CD14-positive monocyte (primary cell): ENCODE measurements around the gene IKZF1. TPM values are rescaled to one million over a fixed set of nuclear protein-coding genes. Genes with fewer than 3 reads are reported as not detected.

Source experiments
- DNase-seq, 3 donors: peaks; one replicate each; pipeline ENCODE4 v3.0.0-alpha.2; 2011 to 2022
- H2AFZ ChIP-seq: 2 replicates; pipeline ENCODE4 v1.6.0; 2012; ENCODE audit warnings: mild to moderate bottlenecking, low read depth, low read length, inconsistent platforms; ENCODE audit not compliant: insufficient read depth, poor library complexity, severe bottlenecking
- H3K27ac ChIP-seq, 2 donors: 1 replicate in 1 of 2; 2 replicates in 1 of 2; pipeline ENCODE4 v1.5.1; 2012 to 2013; ENCODE audit warnings: low read length in 2 of 2, control low read depth in 1 of 2, inconsistent platforms in 1 of 2, low read depth in 1 of 2, mild to moderate bottlenecking in 1 of 2
- H3K27me3 ChIP-seq, 2 donors: one replicate each; pipeline versions ENCODE4 v1.6.0 to v1.6.1; 2011 to 2013; ENCODE audit warnings: low read length in 2 of 2; ENCODE audit not compliant: control insufficient read depth in 2 of 2, insufficient read depth in 2 of 2
- H3K36me3 ChIP-seq, 2 donors: replicated peaks in 1 of 2; 1 replicate in 1 of 2; 2 replicates in 1 of 2; pipeline versions ENCODE4 v1.5.1 to v1.6.1; 2012 to 2013; ENCODE audit warnings: low read length in 2 of 2, control low read depth in 1 of 2, inconsistent platforms in 1 of 2, mild to moderate bottlenecking in 1 of 2; ENCODE audit not compliant: insufficient read depth in 2 of 2, control insufficient read depth in 1 of 2
- H3K4me1 ChIP-seq, 2 donors: 1 replicate in 1 of 2; 2 replicates in 1 of 2; pipeline versions ENCODE4 v1.5.1 to v1.6.1; 2012 to 2013; ENCODE audit warnings: low read length in 2 of 2, control low read depth in 1 of 2, inconsistent platforms in 1 of 2, mild to moderate bottlenecking in 1 of 2, moderate library complexity in 1 of 2; ENCODE audit not compliant: insufficient read depth in 2 of 2, control insufficient read depth in 1 of 2
- H3K4me2 ChIP-seq: replicated peaks from 2 replicates; pipeline ENCODE3; 2012; ENCODE audit warnings: low read length, moderate library complexity, mild to moderate bottlenecking; ENCODE audit not compliant: poor library complexity, severe bottlenecking; ENCODE audit errors: extremely low read depth
- H3K4me3 ChIP-seq, 3 experiments: fragments of 200-600 bp in 1 of 3; sonication (generic) in 1 of 3; replicated peaks in 1 of 3; 1 replicate in 2 of 3; 2 replicates in 1 of 3; pipeline ENCODE4 v1.5.1; 2011 to 2013; ENCODE audit warnings: low read length in 3 of 3, mild to moderate bottlenecking in 3 of 3, control low read depth in 2 of 3, low read depth in 2 of 3, inconsistent platforms in 1 of 3, moderate library complexity in 1 of 3
- H3K79me2 ChIP-seq: 2 replicates; pipeline ENCODE4 v1.6.0; 2012; ENCODE audit warnings: mild to moderate bottlenecking, control low read depth, inconsistent platforms, low read length, moderate library complexity; ENCODE audit not compliant: insufficient read depth
- H3K9ac ChIP-seq: 2 replicates; pipeline ENCODE4 v1.6.0; 2017; ENCODE audit warnings: low read length, mild to moderate bottlenecking; ENCODE audit not compliant: insufficient read depth, poor library complexity, severe bottlenecking
- H3K9me3 ChIP-seq, 2 donors: replicated peaks in 1 of 2; 1 replicate in 1 of 2; 2 replicates in 1 of 2; pipeline versions ENCODE4 v1.5.1 to v1.6.1; 2012 to 2013; ENCODE audit warnings: low read length in 2 of 2, control low read depth in 1 of 2; ENCODE audit not compliant: control insufficient read depth in 1 of 2, insufficient read depth in 1 of 2
- H4K20me1 ChIP-seq: 2 replicates; pipeline ENCODE4 v1.6.0; 2012; ENCODE audit warnings: mild to moderate bottlenecking, low read length, control low read depth, moderate library complexity; ENCODE audit not compliant: insufficient read depth
- H3K27ac Mint-ChIP-seq, 7 donors: one replicate each; pipeline ENCODE4 v1.8.0; 2020; ENCODE audit warnings: mild to moderate bottlenecking in 7 of 7, mixed read lengths in 7 of 7, moderate library complexity in 6 of 7, inconsistent platforms in 2 of 7
- H3K27me3 Mint-ChIP-seq, 3 donors: one replicate each; pipeline ENCODE4 v1.8.0; 2021 to 2022; ENCODE audit warnings: low read depth in 3 of 3, mild to moderate bottlenecking in 3 of 3, mixed read lengths in 3 of 3, moderate library complexity in 3 of 3, inconsistent platforms in 1 of 3
- H3K36me3 Mint-ChIP-seq, 2 donors: one replicate each; pipeline ENCODE4 v1.8.0; 2020; ENCODE audit warnings: mixed read lengths in 2 of 2, inconsistent platforms in 1 of 2, mild to moderate bottlenecking in 1 of 2
- H3K4me1 Mint-ChIP-seq: one replicate; pipeline ENCODE4 v1.8.0; 2020; ENCODE audit warnings: mild to moderate bottlenecking, mixed read lengths
- H3K4me3 Mint-ChIP-seq, 2 donors: one replicate each; pipeline ENCODE4 v1.8.0; 2020; ENCODE audit warnings: mild to moderate bottlenecking in 2 of 2, mixed read lengths in 2 of 2, moderate library complexity in 1 of 2
- H3K9me3 Mint-ChIP-seq, 7 donors: one replicate each; pipeline ENCODE4 v1.8.0; 2020 to 2022; ENCODE audit warnings: mixed read lengths in 7 of 7, mild to moderate bottlenecking in 6 of 7, moderate library complexity in 6 of 7, inconsistent platforms in 2 of 7
- CTCF ChIP-seq: fragments of 200-600 bp; IDR thresholded peaks from one replicate; pipeline ENCODE4 v1.8.0; 2022; ENCODE audit warnings: antibody characterized with exemption, mild to moderate bottlenecking
- WGBS: methylation state at CpG from one replicate; pipeline ENCODE4 v1.1.5; 2013; ENCODE audit warnings: missing lambda C conversion rate; ENCODE audit not compliant: insufficient coverage; 5-methylcytosine and 5-hydroxymethylcytosine counted together
- intact Hi-C, 2 donors: fragments of 100-400 bp; cut with micrococcal nuclease; formaldehyde crosslinking; loops; one replicate each; pipeline versions ENCODE4 v1.15.0 to v1.15.1; 2023
- polyA plus RNA-seq, 3 donors: library from polyadenylated mRNA; depleted of rRNA in 1 of 3; unstranded in 2 of 3; stranded (reverse) in 1 of 3; fragments of 300-500 nt in 2 of 3; fragments of >200 nt in 1 of 3; fragmentation: Illumina TruSeq in 2 of 3; gene quantifications; 1 replicate in 2 of 3; 2 replicates in 1 of 3; pipeline ENCODE4 v1.2.3, GENCODE V29; 2012 to 2021

IKZF1 gene
- polyA plus RNA-seq, 3 donors = 38.4 to 130 (median 80.2) TPM

GRCh38 chr7:50387351-50387750 lies 82.8 kb downstream of the IKZF1 start:
- Mint-ChIP-seq H3K36me3 (peaks cover 84 to 87% of the 10 kb centered on the region in 2 donors), H3K4me3 (no peak overlapping the region), H3K9me3 (peaks cover 0 to 3% (median 0%) of the 10 kb centered on the region in 7 donors), H3K27me3 (no peaks in the 10 kb centered on the region), H3K4me1 (peaks cover 7% of the 10 kb centered on the region), H3K27ac (peak overlapping the region in 1 of 7 donors; percentile 37)
- H3K4me1 ChIP-seq = peaks cover 1 to 2% of the 10 kb centered on the region in 2 donors
- peaks cover 97% of the 10 kb centered on the region for H4K20me1 ChIP-seq
- H3K4me3 ChIP-seq = no peak overlapping the region
- peak overlapping the region in 1 of 2 donors; percentile 58 for H3K27ac ChIP-seq
- intact Hi-C loops = no loop called here
- peaks cover 96% of the 10 kb centered on the region for H3K79me2 ChIP-seq
- H3K4me2 ChIP-seq = no peak overlapping the region
- H3K9me3 ChIP-seq = no peaks in the 10 kb centered on the region
- whole genome bisulfite sequencing = 100% methylated on average over 6 of the region's 11 CpGs
- H2AFZ ChIP-seq = no peak overlapping the region
- no peak for DNase-seq
- no peak overlapping the region for H3K9ac ChIP-seq
- no peak for TF ChIP-seq CTCF
- H3K36me3 ChIP-seq = peaks cover 91 to 99% of the 10 kb centered on the region in 2 donors
- H3K27me3 ChIP-seq = no peaks in the 10 kb centered on the region

- H3K4me1 ChIP-seq = peaks cover 23 to 26% of the 10 kb centered on the region in 2 donors
- Mint-ChIP-seq H3K27ac (peak overlapping the region in 6 of 7 donors; percentile 40 to 77 (median 64)), H3K36me3 (peaks cover 82 to 88% of the 10 kb centered on the region in 2 donors), H3K27me3 (peaks cover 0 to 4% (median 0%) of the 10 kb centered on the region in 3 donors), H3K4me1 (peaks cover 30% of the 10 kb centered on the region), H3K9me3 (peaks cover 0 to 3% (median 0%) of the 10 kb centered on the region in 7 donors), H3K4me3 (no peak overlapping the region)
- H3K27me3 ChIP-seq = no peaks in the 10 kb centered on the region
- H3K79me2 ChIP-seq = peaks cover 96% of the 10 kb centered on the region
- no peak overlapping the region for H2AFZ ChIP-seq
- intact Hi-C loops = no loop called here
- no peak for DNase-seq
- 100% methylated on average over 3 of the region's 3 CpGs for WGBS
- TF ChIP-seq CTCF = no peak
- H3K4me3 ChIP-seq = no peak overlapping the region
- H3K27ac ChIP-seq = peak overlapping the region in 1 of 2 donors; percentile 55
- H3K9ac ChIP-seq = no peak overlapping the region
- no peak overlapping the region for H3K4me2 ChIP-seq
- H3K36me3 ChIP-seq = peaks cover 89 to 99% of the 10 kb centered on the region in 2 donors
- H3K9me3 ChIP-seq = no peaks in the 10 kb centered on the region
- H4K20me1 ChIP-seq = peaks cover 95% of the 10 kb centered on the region
Measured at GRCh38 chr7:50389961-50390360, 85.4 kb downstream of the IKZF1 start.
